Choroid plexus epithelial cell (primary cell): ENCODE results near the gene PTBP1.

Experiments used
- DNase-seq: peaks from one replicate; pipeline ENCODE4 v3.0.0-alpha.2; 2010; ENCODE audit warnings: low read depth
- H3K4me3 ChIP-seq: 2 replicates; pipeline ENCODE4 v1.5.1; 2011; ENCODE audit warnings: low read depth, mild to moderate bottlenecking, control low read depth, low read length, moderate library complexity
- CTCF ChIP-seq: conservative IDR thresholded peaks from 2 replicates; pipeline ENCODE4 v1.5.1; 2011; ENCODE audit warnings: low read depth, mild to moderate bottlenecking, control low read depth, inconsistent platforms, low read length, moderate library complexity

Gene PTBP1

GRCh38 chr19:805600-806550 lies 8.6 kb downstream of the PTBP1 start:
- no peak for TF ChIP-seq CTCF
- H3K4me3 ChIP-seq, result no peak overlapping the region
- no peak for DNase-seq

- H3K4me3 ChIP-seq, result no peak overlapping the region
- DNase-seq, result no peak
- TF ChIP-seq CTCF, result no peak
Observed at GRCh38 chr19:806815-807421, 9.7 kb downstream of the PTBP1 start.

- no peak for TF ChIP-seq CTCF
- no peak for DNase-seq
Observed at GRCh38 chr19:807627-808422, 10.6 kb downstream of the PTBP1 start.

GRCh38 chr19:808423-808775 lies 11.1 kb downstream of the PTBP1 start:
- DNase-seq, result no peak
- no peak overlapping the region for H3K4me3 ChIP-seq
- no peak for TF ChIP-seq CTCF

More at GRCh38 chr19:807627-808422, 10.6 kb downstream of the PTBP1 start:
- H3K4me3 ChIP-seq, result no peak overlapping the region

GRCh38 chr19:810077-810855 lies 13.0 kb downstream of the PTBP1 start:
- H3K4me3 ChIP-seq, result no peak overlapping the region
- DNase-seq, result no peak
- no peak for TF ChIP-seq CTCF

GRCh38 chr19:810883-811489 lies 13.7 kb downstream of the PTBP1 start:
- no peak for DNase-seq
- TF ChIP-seq CTCF, result no peak
- no peak overlapping the region for H3K4me3 ChIP-seq
